GM12864 (cell line): Measurements from ENCODE around the gene PSMD6.

Source experiments
- DNase-seq: peaks from one replicate; pipeline ENCODE4 v3.0.0-alpha.2; 2011; ENCODE audit warnings: low read depth
- H3K4me3 ChIP-seq: 2 replicates; pipeline ENCODE4 v1.5.1; 2011; ENCODE audit warnings: mild to moderate bottlenecking, low read depth, low read length, control low read depth
- TF ChIP-seq, protein P1 (sequence below): IDR thresholded peaks from 2 replicates; pipeline ENCODE4 v1.5.1; 2011; ENCODE audit warnings: low read depth, mild to moderate bottlenecking, moderate library complexity, low read length, control low read depth, inconsistent platforms; ENCODE audit errors: missing control alignments

Gene PSMD6

DNA sequence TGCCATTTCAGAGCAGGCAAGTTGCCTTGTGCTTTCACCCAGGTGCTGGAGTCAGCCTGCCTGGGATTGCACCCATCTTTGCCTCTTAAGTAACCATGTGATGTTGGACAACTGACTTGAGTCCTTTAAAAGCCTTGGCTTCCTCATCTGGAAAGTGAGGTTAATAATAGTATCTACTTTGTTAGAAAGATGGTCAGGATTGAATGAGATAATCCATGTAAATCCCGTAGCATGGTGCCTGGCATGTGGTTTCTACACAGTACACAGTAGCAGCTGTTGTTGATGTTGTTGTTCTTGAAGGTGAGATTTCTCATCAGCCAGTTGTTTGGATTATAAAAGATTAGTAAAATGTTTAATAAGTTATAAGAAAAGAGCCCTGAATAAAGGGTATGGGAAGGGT, 48.8 kb downstream of the PSMD6 start:
- H3K4me3 ChIP-seq: no peak overlapping the region
- TF ChIP-seq, protein P1, sequence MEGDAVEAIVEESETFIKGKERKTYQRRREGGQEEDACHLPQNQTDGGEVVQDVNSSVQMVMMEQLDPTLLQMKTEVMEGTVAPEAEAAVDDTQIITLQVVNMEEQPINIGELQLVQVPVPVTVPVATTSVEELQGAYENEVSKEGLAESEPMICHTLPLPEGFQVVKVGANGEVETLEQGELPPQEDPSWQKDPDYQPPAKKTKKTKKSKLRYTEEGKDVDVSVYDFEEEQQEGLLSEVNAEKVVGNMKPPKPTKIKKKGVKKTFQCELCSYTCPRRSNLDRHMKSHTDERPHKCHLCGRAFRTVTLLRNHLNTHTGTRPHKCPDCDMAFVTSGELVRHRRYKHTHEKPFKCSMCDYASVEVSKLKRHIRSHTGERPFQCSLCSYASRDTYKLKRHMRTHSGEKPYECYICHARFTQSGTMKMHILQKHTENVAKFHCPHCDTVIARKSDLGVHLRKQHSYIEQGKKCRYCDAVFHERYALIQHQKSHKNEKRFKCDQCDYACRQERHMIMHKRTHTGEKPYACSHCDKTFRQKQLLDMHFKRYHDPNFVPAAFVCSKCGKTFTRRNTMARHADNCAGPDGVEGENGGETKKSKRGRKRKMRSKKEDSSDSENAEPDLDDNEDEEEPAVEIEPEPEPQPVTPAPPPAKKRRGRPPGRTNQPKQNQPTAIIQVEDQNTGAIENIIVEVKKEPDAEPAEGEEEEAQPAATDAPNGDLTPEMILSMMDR: no peak
- no peak for DNase-seq

- DNase-seq: no peak
- no peak overlapping the region for H3K4me3 ChIP-seq
- TF ChIP-seq, protein P1: no peak
Measured at GRCh38 chr3:63973406-63973805, 49.9 kb downstream of the PSMD6 start.

GRCh38 chr3:63972987-63973386, 50.3 kb downstream of the PSMD6 start:
- no peak overlapping the region for H3K4me3 ChIP-seq
- DNase-seq: no peak
- TF ChIP-seq, protein P1: no peak

- no peak for DNase-seq
- H3K4me3 ChIP-seq: no peak overlapping the region
- TF ChIP-seq, protein P1: no peak
Measured at GRCh38 chr3:63972196-63972595, 51.1 kb downstream of the PSMD6 start.

GRCh38 chr3:63970631-63971475, 52.4 kb downstream of the PSMD6 start:
- TF ChIP-seq, protein P1: no peak
- no peak for DNase-seq
- H3K4me3 ChIP-seq: no peak overlapping the region

DNA sequence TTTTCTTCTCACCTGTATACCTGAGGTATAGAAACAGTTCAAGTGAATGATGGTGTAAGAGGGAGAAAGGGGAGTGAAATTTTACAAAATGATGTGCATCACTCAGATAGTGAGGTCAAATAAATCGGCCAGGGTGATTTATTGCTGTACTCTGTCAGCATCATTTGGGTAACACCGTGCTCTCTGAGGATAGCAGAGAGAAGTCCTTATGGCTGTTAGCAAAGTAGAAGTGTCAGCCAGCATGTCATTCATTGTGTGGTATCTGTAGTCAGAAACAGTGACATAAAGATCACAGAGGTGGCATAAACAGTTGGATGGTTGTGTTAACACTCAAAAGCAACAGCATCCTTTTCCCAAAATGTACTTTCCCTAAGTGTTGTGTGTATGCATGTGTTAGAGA, 53.4 kb downstream of the PSMD6 start:
- no peak overlapping the region for H3K4me3 ChIP-seq
- TF ChIP-seq, protein P1: no peak
- DNase-seq: no peak
